ENCODE measurements around the gene MRPL38.
"Not testable (repeated sequence)": the region's sequence is repeated elsewhere in the genome, so short reads cannot be mapped to it uniquely, and the experiment has no call there.

Gene MRPL38

GRCh38 chr17:75876190-75876937 is 28.3 kb downstream of the MRPL38 start:
- peak; percentile 62 to 65 for DNase-seq (ENCODE audit: low read depth in 2 of 2)

DNA sequence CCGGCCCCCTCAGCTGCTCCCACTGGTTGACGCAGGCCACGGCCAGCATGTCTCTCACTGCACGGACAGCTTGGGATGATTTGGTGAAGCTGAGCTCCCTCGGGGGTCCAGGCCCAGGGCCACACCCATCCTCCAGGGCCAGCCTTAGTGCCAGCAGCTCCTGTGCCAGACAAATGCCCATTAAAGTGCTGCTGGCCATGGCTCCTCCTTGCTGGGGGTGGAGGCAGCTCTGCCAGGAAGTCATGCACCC is 28.8 kb downstream of the MRPL38 start:
- no peak for DNase-seq (ENCODE audit: low read depth in 2 of 2)

DNA sequence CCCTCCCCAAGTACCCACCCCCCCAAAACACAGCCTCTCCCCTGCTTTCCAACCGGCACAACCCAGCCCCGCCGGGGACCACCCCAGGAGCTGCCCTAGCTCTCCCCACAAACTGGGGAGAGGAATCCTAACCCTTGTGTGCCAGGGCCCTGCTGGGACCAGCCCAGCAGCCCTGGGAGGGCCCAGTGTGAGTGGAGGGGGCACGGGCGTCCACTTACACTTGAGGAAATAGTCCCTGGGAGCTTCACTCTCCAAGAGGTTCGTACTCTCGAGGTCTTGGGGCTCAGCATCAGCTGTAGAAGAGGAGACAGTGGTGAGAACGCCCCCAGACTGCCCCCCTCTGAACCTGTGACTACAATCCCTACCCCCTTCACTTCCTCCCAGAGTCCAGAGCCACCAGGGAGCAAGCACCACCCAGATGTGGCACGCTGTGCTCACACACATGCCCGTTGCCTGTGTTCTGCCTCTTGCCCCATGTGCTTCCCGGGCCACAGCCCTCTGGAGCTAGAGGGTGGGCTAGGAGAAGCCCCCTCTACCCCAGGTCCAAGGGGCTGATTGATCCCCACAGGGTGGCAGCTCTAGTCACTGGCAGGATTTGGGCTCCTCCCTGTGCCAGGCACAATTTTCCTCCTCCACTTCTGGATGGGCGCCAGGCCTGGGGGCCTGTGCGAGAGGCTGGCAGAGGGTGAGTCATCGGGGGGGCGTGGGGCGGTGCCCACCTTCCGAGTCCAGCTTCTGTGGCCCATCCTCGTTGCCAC is 29.3 kb downstream of the MRPL38 start:
- no peak for DNase-seq (ENCODE audit: low read depth in 2 of 2)

- DNase-seq (ENCODE audit: low read depth in 2 of 2) = no peak
Observed at GRCh38 chr17:75874323-75875181, 30.1 kb downstream of the MRPL38 start.

- DNase-seq (ENCODE audit: low read depth in 2 of 2) = no peak
Observed at GRCh38 chr17:75873587-75874322, 30.9 kb downstream of the MRPL38 start.

DNA sequence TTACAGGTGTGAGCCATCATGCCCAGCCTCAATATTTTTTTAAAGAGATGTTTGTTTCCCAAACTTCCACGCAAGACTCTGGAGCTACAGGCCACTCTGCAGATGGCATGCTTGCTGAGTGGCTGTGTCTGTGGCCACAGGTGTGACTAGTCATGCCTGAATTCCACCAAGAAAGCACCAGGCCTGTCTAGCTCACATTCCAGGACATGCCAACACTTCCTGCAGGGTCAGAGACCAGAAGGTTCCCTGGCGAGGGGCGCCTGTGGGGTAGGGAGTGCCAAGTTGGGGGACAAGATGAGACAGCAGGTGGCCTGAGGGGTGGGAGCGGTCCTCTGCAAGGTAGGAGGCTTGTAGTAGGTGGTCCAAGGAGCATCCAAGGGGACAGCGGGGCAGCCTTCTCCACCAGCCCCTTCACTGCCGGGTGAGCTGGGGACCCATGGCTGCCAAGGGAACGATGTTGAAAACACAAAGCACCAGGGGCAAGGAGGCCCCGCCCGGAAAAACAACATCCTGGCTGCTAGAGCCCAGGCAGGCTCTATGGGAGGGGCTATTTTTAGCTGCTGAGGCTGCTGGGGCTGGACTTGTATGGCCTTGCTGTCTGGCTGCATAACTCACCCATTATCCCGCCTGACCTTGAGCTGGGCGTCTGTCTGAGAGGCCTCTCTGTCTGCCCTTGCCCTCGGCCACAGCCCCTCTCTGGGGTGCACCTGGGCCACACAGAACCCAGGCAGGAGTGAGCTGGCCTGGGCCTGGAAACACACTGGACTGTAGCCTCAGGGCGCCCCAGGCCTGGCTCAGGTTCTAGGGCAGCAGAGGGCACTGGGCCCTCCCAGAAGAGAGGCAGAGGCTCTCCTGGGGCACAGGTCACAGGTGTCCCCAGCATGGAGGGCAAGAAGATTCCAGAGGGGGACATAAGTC is 32.0 kb downstream of the MRPL38 start:
- no peak for DNase-seq (ENCODE audit: low read depth in 2 of 2)

GRCh38 chr17:75870228-75870627 is 34.5 kb downstream of the MRPL38 start:
- not testable (repeated sequence) for DNase-seq (ENCODE audit: low read depth in 2 of 2)

DNA sequence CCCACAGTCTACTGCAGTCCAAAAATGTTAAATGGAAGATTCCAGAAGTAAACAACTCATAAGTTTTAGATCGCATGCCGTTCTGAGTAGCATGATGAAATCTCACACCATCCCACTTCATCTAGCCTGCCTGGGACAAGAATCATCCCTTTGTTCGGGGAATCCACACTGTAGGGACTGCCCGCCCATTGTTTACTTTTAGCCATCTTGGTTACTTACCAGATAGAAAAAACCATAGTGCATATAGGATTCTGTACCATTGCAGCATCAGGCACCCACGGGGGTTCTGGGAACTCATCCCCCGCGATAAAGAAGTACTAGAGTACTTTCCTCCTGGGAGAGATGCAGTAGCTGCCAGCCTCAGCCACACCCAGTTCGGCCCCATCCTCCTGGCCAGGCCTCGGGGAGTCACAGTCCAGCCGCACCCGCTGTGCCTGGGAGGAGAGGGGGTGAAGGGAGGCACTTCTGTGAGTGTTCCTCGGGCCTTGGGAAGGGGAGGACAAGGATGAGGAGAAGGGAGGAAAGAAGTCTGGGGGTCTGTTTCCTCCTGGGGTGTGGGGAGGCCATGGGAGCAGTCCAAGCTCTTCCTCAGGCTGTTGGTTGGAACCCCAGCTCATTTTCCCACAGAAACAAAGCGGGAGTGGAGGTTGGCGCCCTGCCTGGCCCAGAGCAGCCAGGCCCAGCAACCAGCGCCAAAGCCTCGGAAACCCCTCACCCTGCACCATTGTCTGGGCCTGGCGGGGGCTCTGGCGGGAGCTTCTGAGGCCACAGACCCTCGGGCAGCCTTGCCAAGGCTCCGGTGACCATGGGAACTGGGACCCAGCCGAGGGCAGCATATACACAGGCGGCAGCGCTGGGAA is 35.2 kb downstream of the MRPL38 start:
- DNase-seq (ENCODE audit: low read depth in 2 of 2) = no peak

GRCh38 chr17:75868730-75869281 is 35.9 kb downstream of the MRPL38 start:
- not testable (repeated sequence) for DNase-seq (ENCODE audit: low read depth in 2 of 2)

DNA sequence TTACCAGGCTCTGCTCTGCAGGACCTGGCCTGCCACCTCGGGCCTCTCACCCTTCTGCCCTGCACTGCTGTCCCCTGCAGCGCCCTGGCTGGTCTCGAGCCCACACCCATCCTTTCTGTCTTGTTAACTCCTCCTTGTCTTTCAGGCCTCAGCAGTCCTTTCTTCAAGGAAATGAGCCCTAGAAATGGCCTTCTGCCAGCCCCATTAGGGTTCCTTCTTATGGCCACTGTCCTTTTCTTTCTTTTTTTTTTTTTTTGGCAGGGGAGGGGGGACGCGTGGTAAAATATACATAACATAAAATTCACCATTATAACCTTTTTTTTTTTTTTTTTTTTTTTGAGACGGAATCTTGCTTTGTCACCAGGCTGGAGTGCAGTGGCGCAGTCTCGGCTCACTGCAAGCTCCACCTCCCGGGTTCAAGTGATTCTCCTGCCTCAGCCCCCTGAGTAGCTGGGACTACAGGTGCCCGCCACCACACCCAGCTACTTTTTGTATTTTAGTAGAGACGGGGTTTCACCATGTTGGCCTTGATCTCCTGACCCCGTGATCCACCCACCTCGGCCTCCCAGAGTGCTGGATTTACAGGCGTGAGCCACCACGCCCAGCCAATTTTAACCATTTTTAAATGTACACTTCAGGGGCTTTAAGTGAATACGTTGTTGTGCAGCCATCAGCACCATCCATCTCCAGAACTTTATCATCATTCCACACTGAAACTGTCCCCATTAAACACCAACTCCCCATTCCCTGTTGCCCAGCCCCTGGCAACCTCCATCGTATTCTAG is 39.1 kb downstream of the MRPL38 start:
- DNase-seq (ENCODE audit: low read depth in 2 of 2) = not testable (repeated sequence)

GRCh38 chr17:75864887-75865286 is 39.8 kb downstream of the MRPL38 start:
- DNase-seq (ENCODE audit: low read depth in 2 of 2) = not testable (repeated sequence)

GRCh38 chr17:75864448-75864871 is 40.2 kb downstream of the MRPL38 start:
- no peak for DNase-seq (ENCODE audit: low read depth in 2 of 2)

DNA sequence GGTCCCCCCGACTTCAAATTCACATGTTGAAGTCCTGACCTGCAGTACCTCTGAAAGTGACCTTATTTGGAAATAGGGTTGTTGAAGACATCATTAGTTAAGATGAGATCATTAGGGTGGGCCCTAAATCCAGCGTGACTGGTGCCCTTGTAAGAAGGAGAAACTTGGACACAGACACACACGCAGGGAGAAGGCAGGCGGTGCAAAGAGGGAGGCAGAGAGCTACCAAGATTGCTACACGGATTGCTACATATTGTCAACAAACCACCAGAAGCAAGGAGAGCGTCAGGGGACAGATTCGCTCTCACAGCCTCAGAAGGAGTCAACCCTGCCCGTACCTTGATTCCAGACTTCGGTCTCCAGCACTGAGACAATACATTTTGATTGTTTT is 42.8 kb downstream of the MRPL38 start:
- no peak for DNase-seq (ENCODE audit: low read depth in 2 of 2)

DNA sequence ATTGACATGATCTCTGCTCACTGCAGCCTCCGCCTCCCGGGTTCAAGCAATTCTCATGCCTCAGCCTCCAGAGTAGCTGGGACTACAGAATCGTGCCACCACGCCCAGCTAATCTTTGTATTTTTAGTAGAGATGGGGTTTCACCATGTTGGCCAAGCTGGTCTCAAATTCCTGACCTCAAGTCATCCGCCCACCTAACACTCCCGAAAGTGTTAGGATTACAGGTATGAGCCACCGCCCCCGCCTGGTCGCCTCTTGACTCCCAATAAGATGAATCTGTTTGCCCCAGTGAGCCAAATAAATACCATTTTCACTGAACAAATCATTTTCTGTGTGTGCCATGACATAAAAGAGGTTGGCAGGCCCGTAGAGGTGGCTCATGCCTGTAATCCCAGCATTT is 45.3 kb downstream of the MRPL38 start:
- DNase-seq (ENCODE audit: low read depth in 2 of 2) = not testable (repeated sequence)

DNA sequence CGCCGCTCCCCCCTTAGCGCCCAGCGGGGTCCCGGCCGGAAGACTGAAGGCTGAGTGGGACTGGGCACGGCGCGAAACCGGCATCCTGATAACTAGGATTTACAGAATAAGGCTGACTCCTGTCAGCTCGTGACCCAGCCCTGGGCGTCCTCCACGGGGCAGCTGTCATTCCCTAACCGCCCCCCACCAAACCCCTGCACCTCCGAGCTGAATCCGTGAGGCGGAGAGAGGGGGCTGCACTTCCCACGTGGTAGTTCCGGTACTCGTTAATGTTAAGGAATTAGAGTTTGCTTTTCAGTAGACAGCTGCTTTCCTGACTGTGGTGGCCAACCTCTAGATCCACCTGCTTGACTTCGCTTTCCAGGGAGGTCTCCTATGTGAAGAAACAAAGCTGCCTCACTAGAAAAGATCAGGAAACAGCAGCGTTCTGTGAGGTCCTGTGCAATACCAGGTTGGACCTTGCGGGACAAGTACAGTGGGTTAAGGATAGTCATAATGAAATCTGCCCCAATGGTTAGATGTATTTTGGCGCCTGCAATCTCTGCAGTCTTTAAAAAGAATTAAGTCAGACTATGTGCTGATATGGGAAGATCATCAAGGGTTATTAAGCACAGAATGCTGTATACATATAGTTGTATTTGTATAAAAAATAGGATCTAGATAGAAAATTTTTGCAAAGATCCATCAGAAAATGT is 48.5 kb downstream of the MRPL38 start:
- no peak for DNase-seq (ENCODE audit: low read depth in 2 of 2)

GRCh38 chr17:75855310-75856061 is 49.2 kb downstream of the MRPL38 start, which contains the start of gene WBP2:
WBP2 (minus strand) TSS chr17:75855335; CDS start chr17:75855297, 38 bp downstream.
- peak; percentile 97 to 99 for DNase-seq (ENCODE audit: low read depth in 2 of 2)

- peak; percentile 42 to 59 for DNase-seq (ENCODE audit: low read depth in 2 of 2)
Observed at GRCh38 chr17:75854881-75855309, 49.8 kb downstream of the MRPL38 start.
